HG03442 (cell line): ENCODE results near the gene CREG1.
"Not testable (repeated sequence)": the region's sequence is repeated elsewhere in the genome, so short reads cannot be mapped to it uniquely, and the experiment has no call there.

Experiments used
- ATAC-seq: cut with Tn5 transposase; IDR thresholded peaks from one replicate; pipeline ENCODE4 v1.9.1; 2021; ENCODE audit warnings: mild to moderate bottlenecking, moderate library complexity; ENCODE audit not compliant: unreplicated experiment

Gene CREG1

GRCh38 chr1:167564612-167565270, 11.2 kb upstream of the CREG1 start:
- no peak for ATAC-seq

- no peak for ATAC-seq
Observed at GRCh38 chr1:167563579-167564246, 10.2 kb upstream of the CREG1 start.

GRCh38 chr1:167562702-167563101, 9.1 kb upstream of the CREG1 start:
- ATAC-seq = no peak

- ATAC-seq = no peak
Observed at GRCh38 chr1:167561753-167562152, 8.2 kb upstream of the CREG1 start.

GRCh38 chr1:167555971-167556714, 2.6 kb upstream of the CREG1 start:
- no peak for ATAC-seq

GRCh38 chr1:167555072-167555471, 1.5 kb upstream of the CREG1 start:
- ATAC-seq = not testable (repeated sequence)

- ATAC-seq = peak; percentile 9
Observed at GRCh38 chr1:167554028-167554779, 642 bp upstream of the CREG1 start.

GRCh38 chr1:167551362-167551761, 2.2 kb downstream of the CREG1 start:
- no peak for ATAC-seq

GRCh38 chr1:167548059-167548932, 5.3 kb downstream of the CREG1 start:
- no peak for ATAC-seq

- no peak for ATAC-seq
Observed at GRCh38 chr1:167546935-167547334, 6.6 kb downstream of the CREG1 start.

- no peak for ATAC-seq
Observed at GRCh38 chr1:167545349-167545748, 8.2 kb downstream of the CREG1 start.

GRCh38 chr1:167544447-167545093, 9.0 kb downstream of the CREG1 start:
- ATAC-seq = no peak

- ATAC-seq = no peak
Observed at GRCh38 chr1:167543199-167543990, 10.2 kb downstream of the CREG1 start.

GRCh38 chr1:167542109-167543032, 11.2 kb downstream of the CREG1 start:
- ATAC-seq = no peak

GRCh38 chr1:167541610-167542009, 12.0 kb downstream of the CREG1 start:
- ATAC-seq = no peak

GRCh38 chr1:167541003-167541402, 12.6 kb downstream of the CREG1 start:
- ATAC-seq = no peak

- ATAC-seq = no peak
Observed at GRCh38 chr1:167538657-167539056, 14.9 kb downstream of the CREG1 start.

GRCh38 chr1:167533851-167534300, 19.7 kb downstream of the CREG1 start:
- peak; percentile 61 for ATAC-seq
